Left forelimb (tissue), 1 donor: ENCODE measurements around the gene SLC36A2.
"Not testable (repeated sequence)": the region's sequence is repeated elsewhere in the genome, so short reads cannot be mapped to it uniquely, and the experiment has no call there.

Experiments used
- DNase-seq: peaks from one replicate; pipeline ENCODE4 v3.0.0-alpha.2; 2018; ENCODE audit warnings: low spot score

SLC36A2 gene

DNA sequence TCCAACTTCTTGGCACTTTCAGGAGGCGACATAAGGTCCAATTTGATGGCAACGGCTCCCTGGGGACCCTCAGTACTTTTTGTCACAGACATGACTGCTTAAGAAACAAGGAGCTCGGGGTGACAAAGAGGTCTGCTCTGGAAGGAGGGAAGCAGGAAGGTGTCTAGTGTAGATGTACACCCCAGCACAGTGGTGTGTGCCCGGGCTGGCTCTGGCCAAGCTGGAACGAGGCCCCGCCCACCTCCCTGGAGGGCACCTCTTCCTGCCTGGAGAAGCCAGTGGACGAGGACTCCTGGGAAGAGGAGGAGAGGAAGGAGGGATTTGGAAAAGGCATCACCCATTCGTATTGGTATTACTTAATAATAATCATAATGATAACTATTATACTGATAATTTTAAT lies at the start of gene SLC36A2:
Gene SLC36A2 (minus strand): TSS at position 191 of the 400 bp plus-strand sequence. CDS start 99 bp downstream, at position 92.
- no peak for DNase-seq

DNA sequence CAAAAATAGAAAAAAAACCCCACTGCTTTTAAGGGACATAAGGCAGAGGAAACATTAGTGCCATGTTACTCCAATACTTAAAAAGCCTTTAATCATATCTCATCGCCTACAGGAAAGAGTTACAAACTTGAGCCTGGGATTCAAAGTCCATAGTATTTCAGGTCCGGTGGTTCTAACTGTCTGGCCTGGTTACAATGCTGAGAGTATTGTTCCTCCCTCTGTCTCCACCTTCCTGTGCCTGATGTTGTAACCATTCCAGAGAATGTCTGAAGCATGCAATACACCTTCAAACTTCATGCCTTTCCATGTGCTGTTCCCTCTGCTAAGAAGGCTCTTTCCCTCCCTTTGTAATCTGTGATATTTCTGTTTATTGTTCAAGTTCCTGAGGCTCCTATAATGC lies 41.6 kb upstream of the SLC36A2 start:
- no peak for DNase-seq

DNA sequence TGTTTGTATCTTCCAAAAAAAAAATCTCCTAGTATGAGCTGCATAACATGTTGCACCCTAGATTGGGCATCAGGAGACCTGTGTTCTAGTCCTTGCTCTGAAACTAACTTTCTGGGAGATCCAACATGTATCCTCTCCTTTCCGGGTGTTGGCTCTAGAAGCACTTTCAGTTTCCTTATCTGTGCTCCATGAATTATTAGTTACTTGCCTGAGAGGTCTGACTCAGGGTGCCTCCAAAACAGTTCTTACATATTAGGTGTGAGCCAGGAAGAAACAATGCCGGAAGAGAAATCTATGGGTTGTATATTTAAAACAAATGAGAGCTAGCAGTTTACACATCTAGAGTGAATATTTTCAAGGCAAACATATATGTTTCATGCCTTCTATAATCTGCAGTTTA lies 36.7 kb upstream of the SLC36A2 start:
- no peak for DNase-seq

DNA sequence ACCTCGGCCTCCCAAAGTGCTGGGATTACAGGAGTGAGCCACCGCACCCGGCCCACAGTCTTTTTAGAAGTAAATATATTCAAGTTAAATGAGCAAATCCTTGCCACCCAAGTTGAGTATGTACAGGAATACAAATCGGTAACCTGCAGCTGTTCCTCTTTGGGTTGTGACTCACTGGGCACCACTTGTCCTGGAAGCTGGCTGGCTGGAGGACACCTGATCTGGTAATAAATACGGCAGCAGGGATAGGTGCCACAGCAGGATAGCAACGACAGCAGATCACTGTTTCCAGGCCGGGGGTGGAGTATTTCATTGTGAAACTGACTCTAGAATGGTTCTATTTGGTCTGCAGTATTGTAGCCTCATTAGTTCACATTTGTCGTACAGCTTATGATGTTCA lies 35.7 kb upstream of the SLC36A2 start:
- no peak for DNase-seq

DNA sequence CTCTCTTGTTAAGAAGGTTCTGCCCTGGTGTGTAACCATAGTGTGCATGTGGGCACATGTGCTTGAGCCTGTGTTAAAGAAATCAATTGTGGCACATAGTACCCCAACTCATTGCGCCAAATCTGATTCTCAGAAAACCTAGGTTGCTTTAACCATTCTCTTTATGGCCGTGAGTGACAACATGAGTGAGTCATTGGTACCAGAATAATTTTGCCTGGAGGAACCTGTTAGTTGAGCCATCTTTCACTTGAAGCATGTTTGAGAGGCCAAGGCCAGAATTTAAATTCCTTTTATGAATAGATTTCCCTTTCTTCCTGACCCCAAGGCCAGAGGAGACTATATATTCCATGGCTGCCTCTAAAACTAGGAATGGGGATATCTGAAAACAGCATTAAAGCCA lies 35.2 kb upstream of the SLC36A2 start:
- DNase-seq = no peak

DNA sequence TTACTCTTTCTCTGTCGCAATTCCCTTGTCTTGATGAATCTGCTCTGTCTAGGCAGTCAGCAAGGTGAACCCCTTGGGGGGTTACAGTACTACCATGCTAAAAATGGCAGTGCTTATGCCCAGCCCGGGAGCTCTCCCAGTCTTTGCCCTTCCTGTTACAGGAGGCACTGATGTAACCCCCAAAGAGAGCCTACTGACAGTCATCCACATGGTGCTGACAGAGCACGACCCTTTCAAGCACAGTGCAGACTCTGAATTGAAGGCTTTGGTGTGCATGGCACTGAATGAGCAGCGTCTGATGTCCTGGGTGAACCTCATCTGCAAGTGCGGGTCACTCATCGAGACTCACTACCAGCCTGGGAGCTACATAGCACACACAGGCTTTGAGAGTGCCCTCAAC lies 34.5 kb upstream of the SLC36A2 start:
- DNase-seq = no peak

DNA sequence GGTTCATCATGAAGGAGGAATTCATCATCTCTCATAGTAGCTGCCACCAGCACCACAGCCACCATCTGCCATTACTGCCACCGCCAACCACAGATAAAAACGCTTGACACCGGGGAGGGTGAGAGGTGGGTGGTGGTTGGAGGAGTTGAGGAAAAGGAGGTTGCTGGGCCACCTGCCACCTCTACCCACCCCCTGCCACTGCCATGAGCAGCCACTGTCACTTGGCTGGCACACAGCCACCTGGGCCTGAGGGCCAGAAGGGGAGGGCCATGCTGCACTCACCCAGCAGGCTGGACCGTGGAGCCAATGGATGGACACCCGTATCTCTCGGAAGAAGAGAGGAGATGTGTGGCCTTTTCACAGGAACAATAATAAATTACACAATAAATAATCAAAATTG lies 31.3 kb upstream of the SLC36A2 start:
- DNase-seq = no peak

DNA sequence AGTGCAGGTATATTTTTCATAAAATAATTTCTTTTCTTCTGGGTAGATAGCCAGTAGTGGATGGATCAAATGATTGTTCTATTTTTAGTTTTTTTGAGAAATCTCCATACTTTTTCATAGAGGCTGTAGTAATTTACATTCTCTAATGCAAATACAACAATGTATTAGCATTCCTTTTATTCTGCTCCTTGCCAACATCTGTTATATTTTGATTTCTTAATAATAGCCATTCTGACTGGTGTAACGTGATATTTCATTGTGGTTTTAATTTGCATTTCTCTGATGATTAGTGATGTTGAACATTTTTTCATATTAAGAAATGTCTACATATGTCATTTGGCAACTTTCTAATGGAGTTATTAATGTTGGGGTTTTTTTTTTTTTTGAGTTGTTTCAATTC lies 27.2 kb upstream of the SLC36A2 start:
- DNase-seq = no peak

DNA sequence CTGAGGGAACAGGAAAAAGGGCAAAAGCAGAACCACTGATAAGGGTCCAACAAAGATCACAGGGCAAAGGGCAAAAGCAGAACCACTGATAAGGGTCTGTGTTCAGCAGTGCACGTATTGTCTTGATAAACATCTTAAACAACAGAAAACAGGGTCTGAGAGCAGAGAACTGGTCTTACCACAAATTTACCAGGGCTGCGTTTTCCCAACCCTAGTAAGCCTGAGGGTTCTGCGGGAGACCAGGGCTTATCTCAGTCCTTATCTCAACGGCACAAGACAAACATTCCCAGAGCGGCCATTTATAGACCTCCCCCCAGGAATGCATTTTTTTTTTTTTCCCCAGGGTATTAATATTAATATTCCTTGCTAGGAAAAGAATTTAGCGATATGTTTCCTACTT lies 19.7 kb upstream of the SLC36A2 start:
- not testable (repeated sequence) for DNase-seq

DNA sequence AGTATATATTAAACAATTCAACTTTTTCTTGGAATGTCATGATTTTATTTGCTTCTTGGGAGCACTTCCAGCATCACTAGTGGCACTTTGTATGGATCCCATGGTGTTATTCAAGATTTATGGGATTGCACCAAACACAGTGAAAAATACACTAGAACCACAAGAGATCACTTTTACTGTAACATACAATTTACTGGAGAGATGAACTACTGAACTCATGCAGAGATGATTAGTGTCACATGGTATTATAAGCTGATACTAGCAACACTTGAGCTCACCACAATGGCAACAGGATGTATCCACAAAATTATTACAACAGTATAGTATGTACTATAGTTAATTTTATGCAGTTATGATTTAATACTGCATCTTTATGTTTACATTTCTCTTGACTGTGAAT lies 16.3 kb upstream of the SLC36A2 start:
- DNase-seq = no peak

DNA sequence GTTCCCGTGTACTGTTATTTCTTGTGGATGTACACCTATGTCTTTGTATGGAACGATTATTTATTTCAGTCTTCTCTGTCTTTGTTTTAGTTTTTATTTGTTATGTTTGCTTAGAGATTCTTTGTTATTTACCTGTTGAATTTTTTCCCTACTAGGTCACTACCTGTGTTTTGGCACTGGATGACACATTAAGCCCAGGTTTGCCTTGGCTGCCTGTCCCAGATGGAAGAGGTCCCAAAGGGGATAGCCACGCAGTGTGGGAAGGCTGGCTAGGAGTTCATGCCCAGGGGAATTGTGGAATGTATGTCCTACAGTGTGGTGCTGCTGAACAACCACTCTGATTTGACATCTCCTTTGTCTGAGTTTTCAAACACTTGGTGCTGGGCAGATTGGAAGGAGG lies 15.6 kb upstream of the SLC36A2 start:
- no peak for DNase-seq

DNA sequence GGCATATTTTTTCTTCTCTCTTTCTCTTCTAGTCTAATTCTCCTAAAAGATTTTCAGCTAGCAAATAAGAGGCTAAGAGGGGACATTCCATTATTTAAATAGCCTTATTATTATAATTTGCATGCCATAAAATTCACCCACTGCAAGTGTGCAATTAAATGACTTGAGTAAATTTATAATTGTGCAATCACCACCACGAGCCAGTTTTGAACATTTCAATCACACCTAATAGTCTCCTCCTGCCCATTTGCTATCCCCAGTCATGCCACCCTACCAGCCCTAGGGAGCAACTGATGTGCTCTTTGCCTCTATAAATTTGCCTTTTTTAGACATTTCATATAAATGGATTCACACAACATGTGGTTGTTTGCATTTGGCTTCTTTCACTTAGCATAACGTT lies 12.0 kb upstream of the SLC36A2 start:
- no peak for DNase-seq

DNA sequence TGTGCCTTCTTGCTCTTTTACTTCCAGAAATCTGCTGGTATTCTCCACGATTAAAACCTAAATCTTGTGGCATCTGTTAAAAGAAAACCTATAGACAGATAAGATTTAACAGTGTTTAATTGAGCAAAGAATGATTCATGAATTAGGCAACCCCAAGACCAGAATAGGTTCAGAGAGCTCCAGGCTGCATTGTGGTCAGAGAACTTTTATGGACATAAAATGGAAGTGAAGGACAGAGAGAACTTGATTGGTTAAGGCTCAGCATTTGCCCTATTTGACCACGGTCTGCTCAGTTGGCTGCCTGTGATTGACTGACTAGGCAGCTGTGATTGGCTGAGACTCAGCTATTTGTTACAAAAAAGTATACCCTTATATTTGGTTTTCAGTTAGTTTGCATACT lies 10.4 kb upstream of the SLC36A2 start:
- DNase-seq = no peak

DNA sequence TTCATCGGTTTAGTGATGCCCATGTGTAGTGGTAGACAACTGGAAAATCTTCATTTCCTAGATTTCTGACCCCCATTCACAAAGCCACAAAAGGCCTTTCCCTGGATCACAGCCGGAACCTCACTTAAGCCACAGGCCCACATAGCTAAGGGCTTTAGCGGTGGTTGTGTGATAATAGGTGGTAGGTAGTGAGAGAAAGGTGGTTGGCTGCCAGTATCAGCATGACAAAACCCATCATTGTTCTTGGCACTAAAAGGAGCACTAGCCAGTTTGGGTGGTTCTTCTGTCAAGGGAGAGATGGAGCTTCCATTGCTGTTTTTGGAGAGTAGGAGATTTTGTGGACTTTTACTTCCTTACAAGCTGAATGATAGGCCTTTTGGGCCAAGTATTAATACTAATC lies 9.7 kb upstream of the SLC36A2 start:
- no peak for DNase-seq

DNA sequence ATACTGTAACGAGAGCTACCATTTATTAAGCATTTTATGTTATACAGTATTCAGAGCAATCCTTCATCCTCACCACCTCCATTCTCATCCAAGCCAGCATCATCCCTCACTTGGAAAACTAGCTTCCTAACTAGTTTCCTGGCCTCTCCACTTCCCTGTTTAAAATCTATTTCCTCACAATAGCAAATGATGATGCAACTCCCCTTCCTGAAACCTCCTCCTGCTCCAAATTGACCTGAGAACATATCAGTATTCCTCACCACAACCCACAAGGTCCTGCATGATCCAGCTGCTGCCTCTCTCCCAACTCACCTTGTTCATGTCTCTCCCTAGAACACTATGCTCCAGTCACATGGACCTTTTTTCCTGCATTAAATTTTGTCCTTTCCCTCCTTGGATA lies 4.3 kb upstream of the SLC36A2 start:
- no peak for DNase-seq

DNA sequence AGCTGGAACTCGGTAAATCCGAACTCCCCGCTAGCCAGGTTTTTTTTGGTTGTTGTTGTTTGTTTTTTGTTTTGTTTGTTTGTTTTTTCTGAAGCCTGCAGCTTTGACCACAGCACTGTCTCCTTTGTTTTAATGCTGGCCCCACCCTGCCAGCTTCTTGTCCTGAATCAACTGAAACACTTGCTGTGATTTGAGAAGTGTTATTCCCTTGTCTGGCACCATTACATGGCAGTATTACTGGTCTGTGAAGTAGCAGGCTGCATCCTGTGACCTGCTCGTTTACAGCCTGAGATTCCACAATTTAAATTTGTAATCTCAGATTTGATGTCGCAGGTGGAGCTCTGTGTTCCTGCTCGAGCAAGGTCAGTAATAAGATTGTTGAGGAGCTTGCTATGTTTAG lies 1.4 kb upstream of the SLC36A2 start:
- DNase-seq = no peak

DNA sequence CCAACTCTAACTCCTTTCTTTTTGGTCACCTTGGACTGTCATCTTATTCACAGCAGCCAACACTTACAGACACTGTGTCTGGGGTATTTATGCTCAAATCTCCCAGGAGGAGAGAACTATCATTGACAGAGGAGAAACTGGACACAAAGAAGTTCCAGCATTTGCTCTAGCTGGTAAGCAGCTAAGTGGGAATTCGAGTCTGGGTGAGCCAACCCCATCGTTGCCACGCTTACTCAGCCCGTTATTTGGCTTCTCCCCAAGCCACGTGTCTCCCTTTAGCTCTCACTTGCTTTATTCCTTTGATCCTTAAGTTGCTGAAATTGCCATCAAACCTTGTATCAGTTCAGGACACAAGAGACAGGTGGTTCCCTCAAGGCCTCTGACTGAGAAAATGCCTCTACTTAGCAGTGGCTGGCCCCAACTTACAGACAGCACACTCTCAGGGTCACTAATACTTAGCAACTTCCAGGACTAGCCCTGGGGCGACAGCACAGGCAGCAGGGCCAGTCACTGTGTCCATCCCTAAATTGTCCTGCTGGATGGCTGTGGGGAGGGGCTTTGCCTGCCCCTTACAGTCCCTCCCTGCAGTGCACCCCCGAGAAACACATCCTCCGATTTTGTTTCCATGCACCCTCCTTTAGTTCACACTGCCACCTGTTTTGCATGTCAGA lies 1.4 kb downstream of the SLC36A2 start:
- DNase-seq = no peak

DNA sequence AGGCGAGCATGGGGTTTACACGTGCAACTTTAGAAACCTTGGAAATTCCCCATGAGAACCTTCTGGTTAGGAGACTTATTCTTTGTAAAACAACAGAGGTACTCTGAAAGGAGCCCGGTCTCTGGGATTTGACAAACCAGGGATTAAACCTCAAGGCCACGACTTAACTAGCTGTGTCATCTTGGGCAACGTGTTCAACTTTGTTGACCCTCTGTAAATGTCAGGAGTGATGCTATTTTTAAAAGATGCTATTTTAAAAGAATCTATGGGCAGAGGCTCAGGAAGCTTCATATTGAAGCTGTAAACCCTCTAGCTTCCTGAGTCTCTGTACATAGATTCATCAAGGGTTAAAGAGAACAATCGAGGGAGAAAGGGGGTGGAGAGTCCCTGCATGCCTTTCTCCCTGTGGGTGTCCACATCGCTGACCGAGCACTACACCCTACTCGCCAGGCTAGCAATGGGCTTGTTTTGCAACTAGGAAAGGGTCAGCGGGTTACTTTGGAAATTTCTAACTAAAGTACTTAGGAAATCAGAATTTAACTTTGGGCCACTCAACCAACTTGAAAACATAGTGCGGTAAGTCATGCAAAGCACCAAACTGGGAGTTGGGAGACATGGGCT lies 2.1 kb downstream of the SLC36A2 start:
- DNase-seq = no peak

DNA sequence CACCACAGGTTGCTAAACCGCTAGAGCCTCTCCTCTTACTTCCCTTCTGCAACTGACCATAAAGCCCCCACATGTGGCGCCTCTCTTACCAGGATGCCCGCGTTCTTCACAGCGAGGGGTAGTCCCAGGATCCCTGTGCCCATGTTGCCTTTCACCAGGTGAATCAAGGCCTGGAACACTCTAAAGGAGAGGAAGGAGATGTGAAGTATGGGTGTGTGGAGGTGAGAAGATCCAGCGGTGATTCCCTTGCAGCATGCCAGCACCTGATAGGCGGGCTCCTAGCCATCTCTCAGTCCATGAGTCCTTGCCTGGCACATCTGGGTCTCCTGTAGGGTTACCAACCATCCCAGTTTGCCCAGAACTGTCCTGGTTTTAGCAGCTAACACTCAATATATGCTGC lies 3.3 kb downstream of the SLC36A2 start:
- no peak for DNase-seq

DNA sequence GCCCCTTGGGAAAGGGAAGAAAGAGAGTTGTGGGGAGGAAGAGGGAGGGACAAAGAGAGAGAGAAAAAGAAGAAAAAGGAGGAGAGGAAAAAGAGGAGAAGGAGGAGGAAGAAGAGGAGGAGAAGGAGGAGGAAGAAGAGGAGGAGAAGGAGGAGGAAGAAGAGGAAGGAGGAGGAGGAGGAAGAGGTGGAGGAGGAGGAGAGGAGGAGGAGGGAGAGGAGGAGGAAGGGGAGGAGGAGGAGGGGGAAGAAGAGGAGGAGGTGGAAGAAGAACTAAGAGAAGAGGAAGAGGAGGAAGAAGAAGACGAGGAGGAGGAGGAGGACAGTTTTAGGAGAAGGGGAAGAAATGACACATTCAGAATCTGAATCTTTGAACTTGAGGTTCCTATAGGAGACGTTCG lies 7.4 kb downstream of the SLC36A2 start:
- no peak for DNase-seq

DNA sequence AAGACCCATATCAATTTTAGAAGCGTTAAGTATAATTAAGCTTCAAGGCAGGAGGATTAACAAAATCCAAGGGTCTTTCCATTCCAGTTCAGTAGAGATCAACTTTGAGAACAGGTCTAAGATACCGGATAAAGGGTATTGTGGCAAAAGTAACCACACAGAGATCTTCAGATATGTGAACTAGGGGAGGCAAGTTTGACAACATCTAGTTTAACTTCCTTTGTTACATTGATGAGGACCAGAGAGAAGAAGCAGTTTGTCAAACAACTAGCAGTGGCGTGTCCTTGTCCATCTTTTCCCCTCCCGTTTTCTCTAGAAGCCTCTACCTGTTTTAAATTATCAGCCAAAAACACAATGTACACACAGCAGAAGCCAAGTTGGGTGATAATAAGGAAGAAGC lies 8.6 kb downstream of the SLC36A2 start:
- no peak for DNase-seq

DNA sequence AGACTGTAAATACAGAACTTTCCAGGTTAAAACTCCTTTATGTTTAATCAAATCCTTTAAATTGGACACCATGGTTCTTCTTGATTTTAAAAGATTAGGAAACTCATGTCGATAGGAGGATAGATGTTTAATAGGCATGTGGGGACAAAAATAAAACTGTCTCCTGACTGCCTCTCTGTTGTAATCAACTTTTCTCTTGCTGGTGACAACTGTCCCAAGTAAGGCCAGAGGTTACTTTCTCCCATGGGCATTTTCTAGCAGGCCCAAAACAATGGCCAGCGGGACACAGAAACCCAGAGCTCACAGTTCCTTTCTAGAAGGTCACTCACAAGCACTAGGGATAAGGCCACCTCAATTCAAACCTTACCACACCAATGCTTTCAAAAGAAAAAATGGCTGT lies 14.5 kb downstream of the SLC36A2 start:
- no peak for DNase-seq

DNA sequence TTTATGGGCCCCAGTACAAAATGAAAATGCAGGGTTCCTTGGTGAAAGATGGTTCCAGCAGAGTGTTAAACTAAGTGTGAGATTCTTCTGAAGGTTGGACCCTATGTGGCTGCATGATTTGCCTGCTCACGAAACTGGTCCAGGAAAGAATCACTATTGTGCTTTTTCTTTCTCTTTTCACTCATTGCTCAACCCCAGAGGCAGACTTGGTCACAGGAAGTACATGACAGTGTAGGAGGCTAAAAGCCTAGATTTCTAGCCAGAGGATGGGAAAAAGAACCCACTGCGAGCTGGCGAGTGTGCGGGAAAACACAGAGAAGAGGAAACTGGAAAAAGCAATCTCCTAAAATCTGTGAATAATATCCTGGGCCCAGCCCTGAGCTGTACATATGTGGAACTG lies 18.6 kb downstream of the SLC36A2 start:
- DNase-seq = no peak

DNA sequence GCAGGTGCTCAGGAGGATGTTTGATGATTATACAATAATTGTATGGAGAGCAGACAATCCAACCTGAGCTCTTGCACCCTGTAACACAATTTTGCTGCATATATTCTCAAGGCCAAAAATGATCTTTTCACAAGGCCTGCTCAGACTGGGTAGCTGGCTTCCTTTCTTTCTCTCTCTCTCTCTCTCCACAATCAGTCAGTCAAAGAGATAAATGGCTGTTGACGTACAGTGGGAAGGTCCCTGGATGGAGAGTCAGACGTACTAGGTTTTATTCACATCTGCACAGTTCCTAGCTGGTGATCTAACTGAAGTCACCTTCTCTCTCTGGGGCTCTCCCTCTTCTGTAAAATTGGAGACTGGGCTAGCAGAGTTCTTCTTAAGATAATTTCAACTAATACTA lies 19.8 kb downstream of the SLC36A2 start:
- no peak for DNase-seq
